GM23248 (cell line): ENCODE results near the gene TBRG4. TPM values are rescaled to one million over a fixed set of nuclear protein-coding genes. Genes with fewer than 3 reads are reported as not detected.

Experiments
- DNase-seq: peaks from one replicate; pipeline ENCODE4 v3.0.0-alpha.2; 2015
- H2AFZ ChIP-seq: fragments of 200-600 bp; sonication (generic); 2 replicates; pipeline ENCODE4 v1.6.1; 2016; ENCODE audit warnings: antibody characterized with exemption
- H3F3A ChIP-seq: fragments of 200-600 bp; sonication (generic); 2 replicates; pipeline ENCODE4 v1.6.1; 2016; ENCODE audit warnings: mild to moderate bottlenecking, antibody characterized with exemption, mixed run types; ENCODE audit not compliant: insufficient read depth
- H3K27ac ChIP-seq: fragments of 200-600 bp; sonication (generic); 2 replicates; pipeline ENCODE4 v1.5.1; 2016; ENCODE audit warnings: mild to moderate bottlenecking
- H3K27me3 ChIP-seq: fragments of 200-600 bp; sonication (generic); replicated peaks from 2 replicates; pipeline ENCODE4 v1.6.1; 2016; ENCODE audit warnings: mild to moderate bottlenecking; ENCODE audit not compliant: insufficient read depth
- H3K36me3 ChIP-seq: fragments of 200-600 bp; sonication (generic); 2 replicates; pipeline ENCODE4 v1.6.1; 2016; ENCODE audit warnings: low read depth, mild to moderate bottlenecking
- H3K4me1 ChIP-seq: fragments of 200-600 bp; sonication (generic); 2 replicates; pipeline ENCODE4 v1.6.1; 2016; ENCODE audit warnings: mild to moderate bottlenecking; ENCODE audit not compliant: insufficient read depth
- H3K4me2 ChIP-seq: fragments of 200-600 bp; sonication (generic); one replicate; pipeline ENCODE4 v1.6.1; 2016; ENCODE audit warnings: mild to moderate bottlenecking; ENCODE audit not compliant: unreplicated experiment
- H3K4me3 ChIP-seq: fragments of 200-600 bp; sonication (generic); 2 replicates; pipeline ENCODE4 v1.5.1; 2016; ENCODE audit warnings: mild to moderate bottlenecking
- H3K79me2 ChIP-seq: fragments of 200-600 bp; sonication (generic); 2 replicates; pipeline ENCODE4 v1.6.1; 2016; ENCODE audit warnings: mild to moderate bottlenecking; ENCODE audit not compliant: insufficient read depth
- H3K9ac ChIP-seq: fragments of 200-600 bp; sonication (generic); 2 replicates; pipeline ENCODE4 v1.6.1; 2016; ENCODE audit warnings: mild to moderate bottlenecking
- H3K9me2 ChIP-seq: fragments of 200-600 bp; sonication (generic); 2 replicates; pipeline ENCODE4 v1.6.1; 2016; ENCODE audit warnings: mixed run types, mild to moderate bottlenecking, moderate library complexity; ENCODE audit not compliant: insufficient read depth
- H3K9me3 ChIP-seq: fragments of 200-600 bp; sonication (generic); one replicate; pipeline ENCODE4 v1.6.1; 2017; ENCODE audit warnings: low read depth
- H4K20me1 ChIP-seq: fragments of 200-600 bp; sonication (generic); 2 replicates; pipeline ENCODE4 v1.6.0; 2016; ENCODE audit not compliant: insufficient read depth
- EZH2 ChIP-seq: fragments of 200-600 bp; sonication (generic); IDR thresholded peaks from 2 replicates; pipeline ENCODE4 v1.6.1; 2018; ENCODE audit warnings: antibody characterized with exemption, mild to moderate bottlenecking; ENCODE audit not compliant: insufficient read depth, poor library complexity, severe bottlenecking
- EZH2phosphoT487 ChIP-seq: fragments of 200-600 bp; sonication (generic); IDR thresholded peaks from 2 replicates; pipeline ENCODE4 v1.6.1; 2018; ENCODE audit warnings: antibody characterized with exemption, moderate library complexity, mild to moderate bottlenecking, low read depth; ENCODE audit not compliant: insufficient read depth
- WGBS, 2 experiments: methylation state at CpG; one replicate each; pipeline ENCODE4 v1.1.6; 2015 to 2017; ENCODE audit warnings: low lambda C conversion rate in 2 of 2, low coverage in 1 of 2; ENCODE audit errors: missing lambda C conversion rate in 2 of 2; 5-methylcytosine and 5-hydroxymethylcytosine counted together
- in situ Hi-C: fragments of 300-500 bp; cut with MboI; formaldehyde crosslinking; loops from 2 replicates; pipeline ENCODE4 v1.15.0; 2020
- polyA plus RNA-seq: library from polyadenylated mRNA; unstranded; fragments of >200 nt; fragmentation: Nextera tagmentation; extraction: Ambion mirVana; gene quantifications from 2 replicates; pipeline ENCODE4 v1.2.1, GENCODE V29; 2016
- total RNA-seq: library from RNA; depleted of rRNA; stranded (reverse); fragments of >200 nt; shearing (Covaris generic); gene quantifications from 2 replicates; pipeline ENCODE4 v1.2.3, GENCODE V29; 2014

Gene TBRG4
- total and polyA plus RNA-seq, 2 experiments from 2014 or later: 55.8 to 62.7 TPM

- in situ Hi-C loops: loop anchor here (25.0 kb wide), 1 partner anchor 516 kb away; the partner anchor contains the start of gene TMED4
Observed at GRCh38 chr7:45102785-45103712, 8.4 kb downstream of the TBRG4 start.

GRCh38 chr7:45101748-45102147 lies 9.7 kb downstream of the TBRG4 start:
- H3K36me3 ChIP-seq: peaks cover 27% of the 10 kb centered on the region; the same call in 1 of the 2 replicates
- no peak overlapping the region for H3K27ac ChIP-seq
- H3F3A ChIP-seq: 0 out of 2 replicates have a peak, but pooled peaks cover 8% of the 10 kb centered on the region
- no peaks in the 10 kb centered on the region for H3K27me3 ChIP-seq
- no peaks in the 10 kb centered on the region for H3K9me2 ChIP-seq
- H3K79me2 ChIP-seq: peaks cover 20% of the 10 kb centered on the region
- no peak overlapping the region for H2AFZ ChIP-seq
- no peak overlapping the region for H3K4me3 ChIP-seq
- no peak overlapping the region for H3K9ac ChIP-seq
- no peaks in the 10 kb centered on the region for H3K4me1 ChIP-seq
- H3K4me2 ChIP-seq: no peak overlapping the region
- H3K9me3 ChIP-seq: no peaks in the 10 kb centered on the region
- TF ChIP-seq EZH2phosphoT487 (no peak), EZH2 (no peak)
- DNase-seq: no peak
- in situ Hi-C loops: loop anchor here (25.0 kb wide), 1 partner anchor 514 kb away; the partner anchor contains the start of gene TMED4
- no peaks in the 10 kb centered on the region for H4K20me1 ChIP-seq
- 91 to 95% methylated on average over 12 of the region's 12 CpGs for WGBS, 2 experiments

More at GRCh38 chr7:45102785-45103712, 8.4 kb downstream of the TBRG4 start:
- Histone ChIP-seq H3K9me3 (no peaks in the 10 kb centered on the region), H4K20me1 (no peaks in the 10 kb centered on the region), H3K36me3 (peaks cover 38% of the 10 kb centered on the region; the same call in 1 of the 2 replicates), H3K4me1 (0 out of 2 replicates have a peak, but pooled peaks cover 3% of the 10 kb centered on the region), H3K27me3 (no peaks in the 10 kb centered on the region), H2AFZ (no peak overlapping the region), H3F3A (0 out of 2 replicates have a peak, but pooled peaks cover 5% of the 10 kb centered on the region), H3K27ac (no peak overlapping the region), H3K79me2 (peaks cover 33% of the 10 kb centered on the region), H3K4me2 (no peak overlapping the region), H3K9ac (no peak overlapping the region), H3K9me2 (no peaks in the 10 kb centered on the region), H3K4me3 (no peak overlapping the region)
- WGBS, 2 experiments: 91 to 93% methylated on average over 14 of the region's 14 CpGs
- DNase-seq: no peak
- no peak for TF ChIP-seq EZH2phosphoT487
- no peak for TF ChIP-seq EZH2

GRCh38 chr7:45100761-45101480 lies 10.6 kb downstream of the TBRG4 start:
- Histone ChIP-seq H3K9me3 (no peaks in the 10 kb centered on the region), H4K20me1 (no peaks in the 10 kb centered on the region), H3K9me2 (no peaks in the 10 kb centered on the region), H3K4me1 (no peaks in the 10 kb centered on the region), H3K9ac (no peak overlapping the region), H3K27ac (no peak overlapping the region), H3K36me3 (peaks cover 22% of the 10 kb centered on the region; the same call in 1 of the 2 replicates), H2AFZ (no peak overlapping the region), H3K27me3 (no peaks in the 10 kb centered on the region), H3F3A (0 out of 2 replicates have a peak, but pooled peaks cover 8% of the 10 kb centered on the region), H3K79me2 (peaks cover 11% of the 10 kb centered on the region), H3K4me3 (no peak overlapping the region), H3K4me2 (no peak overlapping the region)
- in situ Hi-C loops: loop anchor here (25.0 kb wide), 1 partner anchor 514 kb away; the partner anchor contains the start of gene TMED4
- no peak for TF ChIP-seq EZH2
- TF ChIP-seq EZH2phosphoT487: no peak
- no peak for DNase-seq
- 87 to 92% methylated on average over 13 of the region's 13 CpGs for WGBS, 2 experiments
